HG03175 (cell line): ENCODE data around the gene AFF1.

ENCODE experiments used
- ATAC-seq: cut with Tn5 transposase; IDR thresholded peaks from one replicate; pipeline ENCODE4 v1.9.1; 2021; ENCODE audit warnings: mild to moderate bottlenecking, moderate library complexity; ENCODE audit not compliant: unreplicated experiment

The AFF1 gene

DNA sequence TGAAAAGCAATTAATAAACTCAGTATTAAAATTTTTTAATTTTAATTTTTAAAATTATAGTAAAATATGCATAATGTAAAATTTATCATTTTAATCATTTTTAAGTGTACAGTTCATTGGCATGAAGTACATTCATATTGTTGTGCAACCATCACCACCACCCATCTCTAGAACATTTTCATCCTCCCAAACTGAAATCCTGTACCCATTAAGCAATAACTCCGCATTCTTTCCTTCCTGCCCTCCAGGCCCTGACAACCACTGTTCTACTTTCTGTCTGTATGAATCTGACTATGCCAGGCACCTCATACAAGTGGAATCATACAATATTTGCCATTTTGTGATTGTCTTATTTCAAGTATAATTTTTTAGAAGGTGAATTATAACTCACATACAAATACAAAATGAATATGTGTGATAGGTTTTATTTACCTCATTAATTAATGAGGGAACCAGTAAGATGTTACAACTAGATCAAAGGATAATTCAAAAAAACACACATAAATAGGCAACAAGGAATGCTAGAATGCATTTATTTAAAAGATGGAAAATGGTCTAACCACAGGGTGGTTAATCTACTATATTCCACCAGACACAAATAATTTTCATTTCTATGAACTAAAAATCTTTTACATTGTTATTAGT, 13.1 kb upstream of the AFF1 start:
- no peak for ATAC-seq

- no peak for ATAC-seq
Observed at GRCh38 chr4:86924811-86925210, 10.0 kb upstream of the AFF1 start.

DNA sequence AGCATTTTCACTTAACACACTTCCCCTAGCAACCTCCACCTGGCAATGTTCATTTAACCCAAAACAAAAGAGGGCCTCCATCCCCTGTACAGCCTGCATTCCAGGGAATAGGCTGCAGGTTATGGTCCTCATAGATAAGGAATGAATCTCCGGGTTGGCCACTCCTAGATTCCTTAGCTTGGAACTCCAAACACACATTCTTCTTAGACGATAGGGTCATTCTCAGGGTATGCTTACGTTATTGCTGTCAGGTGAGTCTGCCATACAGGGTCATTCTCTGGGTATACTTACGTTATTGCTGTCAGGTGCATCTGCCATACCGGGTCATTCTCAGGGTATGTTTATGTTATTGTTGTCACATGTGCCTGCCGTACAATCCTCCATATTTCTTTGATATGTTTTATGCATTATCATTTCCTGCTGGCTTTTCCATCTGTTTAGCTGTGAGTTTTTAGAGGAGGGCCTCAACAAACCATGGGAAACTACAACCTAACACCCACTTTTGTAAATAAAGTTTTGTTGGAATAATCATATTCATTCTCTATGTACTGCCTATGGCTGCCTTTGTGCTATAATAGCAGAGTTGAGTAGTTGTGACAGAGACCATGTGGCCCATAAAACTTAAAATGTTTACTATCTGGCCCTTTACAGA, 8.2 kb upstream of the AFF1 start:
- no peak for ATAC-seq

- ATAC-seq = peak; percentile 10
Observed at GRCh38 chr4:86927843-86928395, 6.9 kb upstream of the AFF1 start.

GRCh38 chr4:86928400-86929255, 6.2 kb upstream of the AFF1 start:
- ATAC-seq = peak; percentile 50

DNA sequence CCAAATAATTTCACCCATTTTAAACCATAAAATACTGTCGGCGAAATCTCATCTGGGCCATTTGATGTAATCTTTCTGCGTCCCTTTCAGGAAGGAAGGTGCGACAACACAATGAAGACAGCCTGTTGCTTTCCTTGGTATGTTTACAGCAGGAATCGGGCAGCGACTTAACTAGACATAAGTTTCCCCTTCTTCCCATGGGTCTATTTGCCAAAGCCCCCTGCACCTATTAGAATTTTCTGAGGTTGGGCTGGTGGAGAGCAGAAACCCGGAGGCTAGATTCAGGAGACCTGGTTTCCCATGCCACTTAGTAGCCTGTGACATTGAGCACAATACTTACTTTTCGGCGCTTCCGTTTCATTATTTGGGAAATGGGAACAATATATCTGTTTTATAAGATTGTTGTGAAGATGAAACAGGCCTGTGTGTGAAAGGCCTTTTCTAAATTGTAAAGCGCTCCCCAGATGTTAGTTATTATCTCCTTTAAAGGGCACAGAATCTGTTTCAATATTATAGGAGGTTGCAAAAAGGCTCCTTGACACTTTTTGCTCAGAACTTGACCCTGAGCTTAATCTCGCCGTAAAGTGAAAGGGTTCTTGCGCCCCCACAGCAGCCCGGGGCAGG, 552 bp upstream of the AFF1 start:
- ATAC-seq = no peak

DNA sequence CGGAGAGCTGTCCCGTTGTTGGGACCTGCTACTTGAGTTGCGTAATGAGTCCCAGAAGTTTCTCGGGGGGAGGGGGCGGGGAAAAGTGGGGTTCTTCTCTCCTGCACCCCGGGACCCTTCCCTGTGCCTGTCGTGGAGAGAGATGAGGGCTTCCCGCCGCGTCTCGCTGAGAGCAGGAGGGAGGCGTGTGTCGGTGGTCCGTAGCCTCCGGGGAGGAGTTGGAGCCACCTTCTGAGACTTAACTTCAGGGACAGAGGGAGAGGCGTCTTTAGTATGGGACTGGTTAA, 698 bp downstream of the AFF1 start:
- no peak for ATAC-seq

DNA sequence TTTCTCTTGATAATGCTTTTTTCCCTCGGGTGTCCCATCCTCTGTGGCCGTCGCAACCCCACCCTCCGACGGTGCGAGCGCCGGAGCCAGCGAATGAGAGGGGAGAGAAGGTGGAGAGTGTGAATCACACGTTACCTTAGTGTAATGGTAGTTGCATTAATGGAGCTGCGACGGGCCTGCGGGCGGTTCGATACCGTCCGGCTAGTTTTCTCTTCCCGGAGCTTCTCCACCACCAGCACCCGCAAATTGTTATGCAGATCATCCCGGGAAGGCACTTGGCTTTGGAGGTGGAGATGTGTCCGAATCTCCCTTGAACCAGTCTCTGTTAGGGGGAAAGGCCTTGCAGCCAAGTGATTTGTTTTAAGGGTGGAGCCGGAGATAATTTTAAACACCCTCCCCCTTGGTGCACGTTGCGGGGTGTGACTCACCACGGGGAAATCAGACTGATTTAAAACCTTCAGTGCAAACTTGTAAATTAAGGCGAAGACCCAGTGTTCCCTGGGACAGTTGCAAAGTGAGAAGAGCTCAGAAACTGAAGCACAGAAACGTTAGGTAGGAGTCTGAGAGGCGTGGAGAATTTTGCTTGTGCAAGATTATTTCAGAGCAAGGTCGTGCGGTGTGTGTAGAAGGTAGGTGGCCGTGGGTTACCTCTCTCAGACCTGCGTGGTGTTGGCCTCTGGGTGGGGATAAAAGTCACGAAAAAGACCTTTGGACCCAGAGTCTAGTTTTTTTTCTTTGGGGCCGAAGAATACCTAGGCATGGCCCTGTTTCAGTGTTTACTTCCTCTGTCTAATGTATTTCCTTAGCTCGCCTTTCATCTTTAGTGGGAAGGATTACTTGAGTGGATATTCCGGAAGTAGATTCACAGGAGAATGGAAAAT, 1.3 kb downstream of the AFF1 start:
- peak; percentile 37 for ATAC-seq

DNA sequence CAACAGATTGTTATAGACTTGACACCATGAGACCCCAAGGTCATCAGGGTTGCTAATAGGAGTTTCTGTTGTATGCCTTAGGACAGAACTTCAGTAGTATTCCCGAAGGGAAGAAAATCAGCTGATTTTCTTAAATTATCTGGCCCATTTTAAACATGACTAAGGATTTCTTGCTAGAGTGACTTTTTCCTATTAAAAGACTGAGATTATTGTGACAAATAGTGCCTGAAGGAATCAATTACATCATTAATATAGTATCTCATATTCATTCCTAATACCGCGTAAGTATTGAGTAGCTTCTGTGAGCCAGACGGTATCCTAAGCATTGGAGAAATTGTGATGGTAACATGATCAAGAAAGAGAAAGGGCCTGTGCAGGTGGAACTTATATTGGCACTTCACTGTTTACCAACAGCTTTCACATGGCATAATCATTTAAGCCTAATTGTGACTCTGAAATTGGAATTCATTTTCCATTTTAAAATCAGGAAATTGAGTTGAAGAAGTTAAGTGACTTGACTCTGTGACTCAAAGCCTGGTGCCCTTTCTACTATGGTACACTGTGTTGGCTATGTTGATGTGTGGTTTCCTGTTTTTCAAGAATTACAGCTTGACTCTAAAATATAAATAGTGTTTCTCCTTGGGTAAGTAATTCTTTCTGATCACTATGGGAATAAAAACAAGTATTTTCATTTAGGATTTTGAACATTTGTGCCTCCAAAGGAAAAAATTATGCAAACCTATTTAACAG, 4.1 kb downstream of the AFF1 start:
- ATAC-seq = no peak

DNA sequence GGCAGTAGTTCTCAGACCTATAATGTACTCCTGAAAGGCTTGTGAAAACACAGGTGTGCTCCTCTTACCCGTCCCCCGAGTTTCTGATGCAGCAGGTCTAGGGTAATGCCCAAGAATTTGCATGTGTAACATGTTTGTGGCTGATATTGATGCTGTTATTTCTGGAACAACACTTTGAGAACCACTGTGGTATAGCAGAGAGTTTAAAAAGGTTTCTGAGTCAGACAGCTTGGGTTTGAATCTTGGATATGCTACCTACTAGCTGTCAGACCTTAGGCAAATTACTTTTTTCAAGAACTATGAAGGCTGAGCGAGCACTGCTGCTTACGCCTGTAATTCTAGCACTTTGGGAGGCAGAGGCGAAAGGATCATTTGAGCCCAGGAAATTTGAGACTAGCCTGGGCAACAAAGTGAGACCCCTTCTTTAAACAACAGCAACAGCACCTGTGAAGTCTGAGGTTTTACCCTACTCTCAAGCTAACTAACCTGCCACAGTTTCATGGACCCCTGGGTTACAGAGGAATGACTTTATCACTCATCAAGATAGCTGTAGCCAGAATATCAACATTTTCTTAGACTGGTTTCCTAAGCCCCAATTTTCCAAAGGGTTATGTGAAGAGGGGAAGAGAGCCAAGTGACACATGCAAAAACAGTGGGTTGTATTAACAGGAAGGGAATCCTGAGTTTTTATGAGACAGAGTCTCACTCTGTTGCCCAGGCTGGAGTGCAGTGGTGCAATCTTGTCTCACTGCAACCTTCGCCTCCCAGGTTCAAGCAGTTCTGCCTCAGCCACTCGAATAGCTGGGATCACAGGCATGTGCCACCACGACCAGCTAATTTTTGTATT, 5.1 kb downstream of the AFF1 start:
- ATAC-seq = peak; percentile 67

- no peak for ATAC-seq
Observed at GRCh38 chr4:86940920-86941460, 6.2 kb downstream of the AFF1 start.

GRCh38 chr4:86942185-86942666, 7.4 kb downstream of the AFF1 start:
- no peak for ATAC-seq

DNA sequence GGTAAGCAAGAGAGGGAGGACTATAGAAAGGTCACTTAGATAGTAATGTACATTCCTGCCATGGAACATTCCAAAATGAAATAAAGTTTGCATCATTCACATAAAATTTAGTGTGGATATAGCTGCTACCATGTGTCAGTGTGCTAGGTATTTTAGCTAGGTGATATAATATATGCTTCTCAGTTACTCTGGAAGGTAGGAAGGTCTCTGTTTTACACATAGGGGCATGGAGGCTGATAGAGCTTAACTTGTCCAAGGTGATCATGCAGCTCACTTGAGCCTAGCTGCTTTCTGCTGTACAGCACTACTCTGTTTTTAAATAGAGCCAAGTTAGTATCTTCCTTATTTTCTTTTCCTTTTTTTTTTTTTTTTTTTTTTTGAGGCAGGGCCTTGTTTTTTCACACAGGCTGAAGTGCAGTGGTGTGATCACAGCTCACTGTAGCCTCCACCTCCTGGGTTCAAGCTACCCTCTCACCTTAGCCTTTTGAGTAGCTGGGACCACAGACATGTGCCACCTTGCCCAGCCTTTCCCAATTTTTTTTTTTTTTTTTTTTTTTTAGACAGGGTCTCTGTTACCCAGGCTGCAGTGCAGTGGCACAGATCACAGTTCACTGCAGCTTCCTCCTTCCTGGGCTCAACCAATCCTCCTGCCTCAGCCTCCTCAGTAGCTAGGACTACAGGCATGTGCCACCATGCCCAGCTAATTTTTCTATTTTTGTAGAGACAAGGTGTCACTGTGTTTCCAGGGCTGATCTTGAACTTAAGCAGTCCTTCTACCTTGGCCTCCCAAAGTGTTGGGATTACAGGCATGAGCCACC, 10.4 kb downstream of the AFF1 start:
- ATAC-seq = no peak

DNA sequence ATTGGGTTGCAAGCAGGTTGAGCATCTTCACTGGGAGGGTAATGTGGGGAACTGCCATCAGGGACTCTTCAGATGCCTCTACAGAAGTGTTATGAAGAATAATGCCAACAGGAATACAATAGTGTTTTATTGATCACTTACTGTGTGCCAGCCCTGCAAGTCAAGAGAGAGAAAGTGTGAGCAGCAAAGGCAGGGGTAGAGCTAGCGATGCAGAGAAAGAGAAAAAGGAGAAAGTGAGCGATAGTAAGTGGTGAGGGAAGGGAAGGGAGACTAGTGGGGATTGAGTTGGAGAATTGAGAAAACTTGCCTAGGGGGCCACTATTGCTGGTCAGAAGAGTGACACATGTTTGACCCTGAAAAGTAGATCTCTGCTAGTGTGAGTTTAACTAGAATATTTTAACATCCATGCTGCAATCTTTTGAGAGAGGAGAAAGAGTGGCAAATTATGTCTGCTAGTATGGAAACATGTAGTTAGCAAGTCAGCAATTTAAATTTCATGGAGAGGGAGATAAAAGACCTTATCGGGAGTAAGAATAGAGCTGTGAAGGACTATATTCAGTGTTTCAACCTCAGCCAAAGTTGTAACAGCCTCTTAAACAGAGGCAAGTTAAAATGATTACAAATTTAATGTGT, 12.2 kb downstream of the AFF1 start:
- ATAC-seq = no peak

DNA sequence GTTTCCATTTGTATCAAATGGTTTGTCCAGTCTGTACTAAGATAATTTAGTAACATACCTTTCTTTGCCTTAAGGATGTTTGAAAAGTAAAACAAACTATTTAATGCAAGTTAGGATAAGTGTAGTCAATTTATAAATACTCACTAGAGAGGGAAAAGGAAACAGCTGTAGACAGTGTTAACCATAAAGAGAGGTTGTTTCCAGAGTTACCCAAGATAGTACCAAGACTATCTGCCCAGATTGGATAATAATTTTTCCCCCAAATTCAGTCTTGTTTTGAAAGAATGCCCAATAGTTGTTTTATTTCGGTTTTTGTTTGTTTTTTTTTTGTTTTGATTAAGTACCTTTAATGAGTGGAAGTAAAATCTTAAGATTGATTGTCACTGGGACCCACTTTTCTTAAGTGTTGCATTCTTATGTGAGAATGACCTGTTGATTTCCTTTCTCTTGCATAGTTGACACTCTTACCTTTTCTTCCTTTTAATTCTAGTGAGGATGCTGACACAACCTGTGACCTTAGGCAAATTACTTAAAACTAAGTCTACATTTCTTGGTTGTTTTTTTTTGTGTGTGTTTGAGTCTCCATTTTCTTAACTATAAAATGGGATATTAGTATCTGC, 12.8 kb downstream of the AFF1 start:
- no peak for ATAC-seq

GRCh38 chr4:86948276-86948675, 13.5 kb downstream of the AFF1 start:
- no peak for ATAC-seq
